Subcutaneous abdominal adipose tissue (tissue), 5 donors: ENCODE results near the gene ABLIM1.

Experiments
- H3K27ac ChIP-seq: one replicate; pipeline ENCODE4 v1.7.0; 2013; ENCODE audit warnings: low read depth, mild to moderate bottlenecking, inconsistent platforms, low read length, moderate library complexity
- H3K27me3 ChIP-seq, 5 donors: one replicate each; pipeline ENCODE4 v1.7.0; 2013; ENCODE audit warnings: low read length in 5 of 5, inconsistent platforms in 1 of 5; ENCODE audit not compliant: control insufficient read depth in 5 of 5, insufficient read depth in 4 of 5
- H3K36me3 ChIP-seq, 5 donors: one replicate each; pipeline ENCODE4 v1.7.0; 2013; ENCODE audit warnings: low read length in 5 of 5; ENCODE audit not compliant: control insufficient read depth in 5 of 5, insufficient read depth in 5 of 5
- H3K4me1 ChIP-seq, 5 donors: one replicate each; pipeline ENCODE4 v1.7.0; 2013; ENCODE audit warnings: low read length in 5 of 5, mild to moderate bottlenecking in 3 of 5, moderate library complexity in 1 of 5; ENCODE audit not compliant: control insufficient read depth in 5 of 5, insufficient read depth in 5 of 5
- H3K4me3 ChIP-seq, 5 donors: one replicate each; pipeline ENCODE4 v1.7.0; 2013; ENCODE audit warnings: low read length in 5 of 5, low read depth in 1 of 5
- H3K9ac ChIP-seq, 5 donors: one replicate each; pipeline ENCODE4 v1.7.0; 2013; ENCODE audit warnings: low read length in 5 of 5, mild to moderate bottlenecking in 4 of 5, moderate library complexity in 3 of 5
- H3K9me3 ChIP-seq, 5 donors: one replicate each; pipeline ENCODE4 v1.7.0; 2013; ENCODE audit warnings: low read length in 5 of 5; ENCODE audit not compliant: control insufficient read depth in 5 of 5
- donor health status: healthy.
- donor health status: healthy.
- donor health status: healthy.
- donor health status: healthy.
- donor health status: healthy.

Gene ABLIM1

DNA sequence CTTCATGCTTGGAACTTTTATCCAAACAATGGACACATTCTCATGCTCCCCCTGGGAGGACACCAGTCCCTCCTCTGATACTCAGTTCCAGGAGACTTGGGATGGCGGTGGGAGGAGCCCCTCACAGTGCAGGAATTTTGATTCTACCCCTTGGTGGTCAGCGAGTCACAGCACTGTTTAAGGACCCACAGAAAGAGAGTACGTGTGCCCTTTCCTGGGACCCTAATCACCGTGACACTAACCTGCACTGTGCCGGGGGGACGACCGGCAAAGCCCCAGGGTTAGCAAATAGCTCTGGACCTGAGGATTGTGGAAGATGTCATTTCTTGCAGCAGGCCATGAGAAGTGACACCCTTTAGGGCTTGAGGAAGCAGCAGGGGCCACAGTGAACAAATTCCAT is 264.2 kb downstream of the ABLIM1 start:
- no peaks in the 10 kb centered on the region for H3K36me3 ChIP-seq
- H3K9ac ChIP-seq: no peak overlapping the region
- H3K27ac ChIP-seq: no peak overlapping the region
- H3K9me3 ChIP-seq: no peaks in the 10 kb centered on the region
- no peak overlapping the region for H3K4me3 ChIP-seq
- peaks cover 0 to 25% (median 18%) of the 10 kb centered on the region in 5 donors for H3K27me3 ChIP-seq
- peaks cover 0 to 41% (median 9%) of the 10 kb centered on the region in 5 donors for H3K4me1 ChIP-seq

- Histone ChIP-seq H3K27me3 (peaks cover 0 to 23% (median 14%) of the 10 kb centered on the region in 5 donors), H3K27ac (no peak overlapping the region), H3K4me3 (no peak overlapping the region), H3K4me1 (peaks cover 0 to 41% (median 9%) of the 10 kb centered on the region in 5 donors), H3K9me3 (no peaks in the 10 kb centered on the region), H3K9ac (no peak overlapping the region), H3K36me3 (no peaks in the 10 kb centered on the region)
Observed at GRCh38 chr10:114393482-114393881, 264.6 kb downstream of the ABLIM1 start.

GRCh38 chr10:114392112-114392835 is 265.8 kb downstream of the ABLIM1 start:
- Histone ChIP-seq H3K4me1 (peaks cover 0 to 32% (median 5%) of the 10 kb centered on the region in 5 donors), H3K9me3 (no peaks in the 10 kb centered on the region), H3K27me3 (peaks cover 0 to 18% (median 8%) of the 10 kb centered on the region in 5 donors), H3K36me3 (no peaks in the 10 kb centered on the region), H3K27ac (no peak overlapping the region), H3K4me3 (no peak overlapping the region), H3K9ac (no peak overlapping the region)

DNA sequence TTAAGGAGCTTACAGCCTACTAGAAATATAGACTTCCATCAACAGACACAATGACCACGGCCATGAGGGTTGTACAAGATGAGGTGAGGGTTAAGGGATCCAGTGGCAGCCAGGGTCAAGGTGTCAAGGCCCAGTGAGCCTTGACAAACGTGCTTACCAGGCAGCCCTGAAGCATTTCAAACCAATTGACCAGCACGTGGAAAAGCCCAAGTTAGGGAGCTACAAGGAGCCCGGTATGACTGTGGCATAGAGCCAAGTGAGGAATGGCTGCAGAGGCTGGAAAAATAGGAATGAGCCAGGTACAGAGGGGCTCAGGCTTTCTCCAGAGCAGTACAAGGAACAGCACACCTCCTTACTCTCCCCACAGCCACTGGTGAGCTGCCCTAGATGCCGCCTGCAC is 266.5 kb downstream of the ABLIM1 start:
- no peak overlapping the region for H3K27ac ChIP-seq
- no peak overlapping the region for H3K9ac ChIP-seq
- peaks cover 0 to 29% (median under 1%) of the 10 kb centered on the region in 5 donors for H3K4me1 ChIP-seq
- no peaks in the 10 kb centered on the region for H3K36me3 ChIP-seq
- no peak overlapping the region for H3K4me3 ChIP-seq
- no peaks in the 10 kb centered on the region for H3K9me3 ChIP-seq
- H3K27me3 ChIP-seq: peaks cover 0 to 20% (median 8%) of the 10 kb centered on the region in 5 donors

- Histone ChIP-seq H3K9me3 (no peaks in the 10 kb centered on the region), H3K27me3 (peaks cover 0 to 16% (median 8%) of the 10 kb centered on the region in 5 donors), H3K4me3 (no peak overlapping the region), H3K4me1 (peaks cover 0 to 27% (median 0%) of the 10 kb centered on the region in 5 donors), H3K9ac (no peak overlapping the region), H3K36me3 (no peaks in the 10 kb centered on the region), H3K27ac (no peak overlapping the region)
Observed at GRCh38 chr10:114389426-114389825, 268.6 kb downstream of the ABLIM1 start.

- no peak overlapping the region for H3K27ac ChIP-seq
- H3K27me3 ChIP-seq: peaks cover 0 to 9% (median 2%) of the 10 kb centered on the region in 5 donors
- H3K4me1 ChIP-seq: peaks cover 0 to 24% (median 0%) of the 10 kb centered on the region in 5 donors
- H3K4me3 ChIP-seq: no peak overlapping the region
- no peaks in the 10 kb centered on the region for H3K9me3 ChIP-seq
- H3K36me3 ChIP-seq: peaks cover 0 to 2% (median 0%) of the 10 kb centered on the region in 5 donors
- no peak overlapping the region for H3K9ac ChIP-seq
Observed at GRCh38 chr10:114388275-114388674, 269.8 kb downstream of the ABLIM1 start.

DNA sequence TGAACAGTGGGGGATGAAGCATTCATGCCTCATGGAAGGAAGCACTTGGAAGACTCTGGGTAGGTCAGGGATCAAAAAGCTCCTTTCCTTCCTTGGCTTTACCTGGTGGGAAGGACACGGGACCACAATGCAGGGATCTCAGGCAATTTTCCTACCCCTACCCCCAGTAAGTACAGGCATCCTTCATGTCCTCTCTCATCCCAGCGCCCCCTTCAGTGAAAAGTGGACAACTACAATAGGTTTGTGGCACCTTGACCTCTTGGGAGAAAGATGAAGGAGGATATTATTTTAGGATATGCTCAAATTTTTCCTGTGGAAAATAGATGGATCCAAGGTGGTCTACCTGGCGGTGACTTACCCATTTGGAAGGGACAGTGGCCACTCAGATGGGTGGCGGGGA is 270.3 kb downstream of the ABLIM1 start:
- H3K9ac ChIP-seq: no peak overlapping the region
- peaks cover 0 to 4% (median 0%) of the 10 kb centered on the region in 5 donors for H3K27me3 ChIP-seq
- H3K4me3 ChIP-seq: no peak overlapping the region
- no peak overlapping the region for H3K27ac ChIP-seq
- peaks cover 0 to 20% (median 0%) of the 10 kb centered on the region in 5 donors for H3K4me1 ChIP-seq
- peaks cover 0 to 2% (median 0%) of the 10 kb centered on the region in 5 donors for H3K36me3 ChIP-seq
- no peaks in the 10 kb centered on the region for H3K9me3 ChIP-seq

DNA sequence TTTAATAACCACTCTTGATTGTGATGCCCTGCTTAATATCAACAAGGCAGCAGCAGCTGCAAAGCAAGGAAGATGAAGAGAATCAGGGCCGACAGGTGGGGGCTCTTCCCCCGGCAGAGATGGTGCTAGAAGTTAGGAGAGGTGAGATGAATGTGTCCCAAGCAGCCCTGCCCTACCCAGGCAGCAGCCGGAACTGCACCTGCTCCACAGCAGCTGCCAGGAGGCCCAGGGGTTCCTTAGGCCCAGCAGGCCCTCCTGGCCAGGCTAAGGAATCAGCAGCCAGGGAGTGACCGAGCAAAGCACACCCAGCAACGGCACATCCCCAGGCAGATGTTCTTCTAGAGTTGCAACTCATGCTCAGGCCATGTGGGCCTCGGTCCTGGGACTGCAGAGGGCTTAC is 271.6 kb downstream of the ABLIM1 start:
- Histone ChIP-seq H3K4me1 (peaks cover 0 to 7% (median 0%) of the 10 kb centered on the region in 5 donors), H3K27me3 (peaks cover 0 to 4% (median 0%) of the 10 kb centered on the region in 5 donors), H3K4me3 (no peak overlapping the region), H3K27ac (no peak overlapping the region), H3K36me3 (peaks cover 0 to 2% (median 0%) of the 10 kb centered on the region in 5 donors), H3K9me3 (no peaks in the 10 kb centered on the region), H3K9ac (no peak overlapping the region)

DNA sequence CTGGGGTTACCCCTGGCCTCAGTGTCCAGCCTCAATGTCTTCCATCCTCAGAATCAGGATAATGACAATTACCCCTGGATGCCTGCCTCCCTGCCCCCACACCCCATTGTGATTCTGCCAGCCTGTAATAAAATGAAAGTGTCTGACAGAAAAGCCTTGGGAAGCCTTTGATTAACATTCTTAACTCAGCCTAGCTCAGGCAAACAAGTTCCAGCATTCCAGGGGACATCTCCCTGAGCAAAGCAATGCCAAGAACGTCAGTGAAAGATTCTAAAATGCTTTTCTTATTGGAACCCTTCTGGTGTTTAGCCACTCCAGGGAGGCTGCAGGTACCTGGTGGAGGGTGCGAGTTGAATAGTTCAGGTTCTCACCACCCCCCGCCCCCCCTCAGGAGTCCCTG is 272.5 kb downstream of the ABLIM1 start:
- Histone ChIP-seq H3K27me3 (peaks cover 0 to 4% (median 0%) of the 10 kb centered on the region in 5 donors), H3K27ac (no peak overlapping the region), H3K4me1 (peaks cover 0 to 7% (median 0%) of the 10 kb centered on the region in 5 donors), H3K9ac (no peak overlapping the region), H3K36me3 (peaks cover 0 to 2% (median 0%) of the 10 kb centered on the region in 5 donors), H3K9me3 (no peaks in the 10 kb centered on the region), H3K4me3 (no peak overlapping the region)

- no peak overlapping the region for H3K27ac ChIP-seq
- H3K9me3 ChIP-seq: no peaks in the 10 kb centered on the region
- no peak overlapping the region for H3K4me3 ChIP-seq
- H3K27me3 ChIP-seq: peaks cover 0 to 6% (median 0%) of the 10 kb centered on the region in 5 donors
- peaks cover 0 to 2% (median 0%) of the 10 kb centered on the region in 5 donors for H3K36me3 ChIP-seq
- no peak overlapping the region for H3K9ac ChIP-seq
- H3K4me1 ChIP-seq: peaks cover 0 to 7% (median 0%) of the 10 kb centered on the region in 5 donors
Observed at GRCh38 chr10:114384601-114385000, 273.5 kb downstream of the ABLIM1 start.
